ENCODE measurements around the gene ALDH9A1. TPM values are rescaled to one million over a fixed set of nuclear protein-coding genes. Genes with fewer than 3 reads are reported as not detected.

Gene ALDH9A1
- total and polyA plus RNA-seq, 2 donors (not counting 3 experiments of a cell fraction or from before 2014, with no cell fraction given) = 25.5 to 47.4 TPM

- Histone ChIP-seq H3K36me3 (ENCODE audit: control insufficient read depth in 2 of 2, extremely low read depth in 1 of 2, insufficient read depth in 2 of 2, low read length in 2 of 2) (no peaks in the 10 kb centered on the region), H3K4me2 (ENCODE audit: insufficient read depth, low read length) (no peak overlapping the region), H3K4me1 (ENCODE audit: control insufficient read depth, extremely low read depth, insufficient read depth, low read length) (no peaks in the 10 kb centered on the region), H3K4me3 (replicated peaks in 1 of 3; ENCODE audit: insufficient read depth in 1 of 3, low read depth in 1 of 3, low read length in 3 of 3) (no peak overlapping the region), H3K9me1 (replicated peaks; ENCODE audit: control insufficient read depth, extremely low read depth, insufficient read depth, low read length) (no peaks in the 10 kb centered on the region), H3K27ac (ENCODE audit: insufficient read depth, low read depth, low read length) (no peak overlapping the region), H3K9ac (replicated peaks; ENCODE audit: extremely low read depth, insufficient read depth, low read length) (no peak overlapping the region), H4K20me1 (replicated peaks; ENCODE audit: control insufficient read depth, extremely low read depth, insufficient read depth, low read length) (no peaks in the 10 kb centered on the region), H3K27me3 (ENCODE audit: control insufficient read depth in 2 of 2, insufficient read depth in 2 of 2, low read length in 2 of 2) (peaks cover 5 to 22% of the 10 kb centered on the region in 2 experiments), H2AFZ (ENCODE audit: low read depth, low read length) (no peak overlapping the region), H3K9me3 (replicated peaks; ENCODE audit: control insufficient read depth, insufficient read depth, low read length) (no peaks in the 10 kb centered on the region), H3K79me2 (ENCODE audit: control insufficient read depth, insufficient read depth, low read length) (no peaks in the 10 kb centered on the region)
- no peak for FAIRE-seq
- no peak for DNase-seq (ENCODE audit: low read depth, low spot score)
- dilution Hi-C loops (cut with MboI; ENCODE audit: extremely low pct_ligation_motif_present, low sequenced_read_pairs) (no loop called here), intact Hi-C loops (cut with micrococcal nuclease) (no loop called here)
- no TSS peak for BruUV-seq (replicated peaks)
- ChIA-PET POLR2A (no interaction called here), CTCF (no interaction called here)
- TF ChIP-seq JUN (IDR thresholded peaks at IDR 0.05; ENCODE audit: borderline replicate concordance, insufficient read depth, insufficient read length, low read depth) (no peak), GATA2 (IDR thresholded peaks at IDR 0.05; ENCODE audit: insufficient read depth, insufficient read length, low read depth, low read length) (no peak), CTCF (IDR thresholded peaks at IDR 0.05; ENCODE audit: extremely low read depth in 1 of 2, insufficient read depth in 1 of 2, low read depth in 1 of 2, low read length in 2 of 2) (no peak), MYC (IDR thresholded peaks at IDR 0.05; ENCODE audit: low read depth, low read length) (no peak), POLR2AphosphoS5 (IDR thresholded peaks at IDR 0.05; ENCODE audit: insufficient read depth, low read depth, low read length) (no peak)
These were observed 74.7 kb downstream of the ALDH9A1 start for GRCh38 chr1:165623624-165624023.

GRCh38 chr1:165619647-165620151, 78.7 kb downstream of the ALDH9A1 start:
- Histone ChIP-seq H2AFZ (ENCODE audit: low read depth, low read length) (no peak overlapping the region), H3K4me2 (ENCODE audit: insufficient read depth, low read length) (no peak overlapping the region), H3K9me3 (replicated peaks; ENCODE audit: control insufficient read depth, insufficient read depth, low read length) (no peaks in the 10 kb centered on the region), H3K27me3 (ENCODE audit: control insufficient read depth in 2 of 2, insufficient read depth in 2 of 2, low read length in 2 of 2) (peaks cover 12 to 41% of the 10 kb centered on the region in 2 experiments), H3K9ac (replicated peaks; ENCODE audit: extremely low read depth, insufficient read depth, low read length) (no peak overlapping the region), H3K36me3 (ENCODE audit: control insufficient read depth in 2 of 2, extremely low read depth in 1 of 2, insufficient read depth in 2 of 2, low read length in 2 of 2) (no peaks in the 10 kb centered on the region), H4K20me1 (replicated peaks; ENCODE audit: control insufficient read depth, extremely low read depth, insufficient read depth, low read length) (no peaks in the 10 kb centered on the region), H3K79me2 (ENCODE audit: control insufficient read depth, insufficient read depth, low read length) (no peaks in the 10 kb centered on the region), H3K4me1 (ENCODE audit: control insufficient read depth, extremely low read depth, insufficient read depth, low read length) (no peaks in the 10 kb centered on the region), H3K9me1 (replicated peaks; ENCODE audit: control insufficient read depth, extremely low read depth, insufficient read depth, low read length) (no peaks in the 10 kb centered on the region), H3K4me3 (replicated peaks in 1 of 3; ENCODE audit: insufficient read depth in 1 of 3, low read depth in 1 of 3, low read length in 3 of 3) (no peak overlapping the region), H3K27ac (ENCODE audit: insufficient read depth, low read depth, low read length) (no peak overlapping the region)
- no peak for TF ChIP-seq POLR2A (IDR thresholded peaks at IDR 0.05; ENCODE audit: low read depth, low read length)
- TF ChIP-seq FOS (IDR thresholded peaks at IDR 0.05; ENCODE audit: borderline replicate concordance, insufficient read depth, low read length) = no peak
- no peak for TF ChIP-seq GATA2 (IDR thresholded peaks at IDR 0.05; ENCODE audit: insufficient read depth, insufficient read length, low read depth, low read length)
- no peak for TF ChIP-seq EZH2 (IDR thresholded peaks at IDR 0.05; ENCODE audit: borderline replicate concordance, low read depth, low read length, severe bottlenecking)
- TF ChIP-seq CTCF (IDR thresholded peaks at IDR 0.05; ENCODE audit: extremely low read depth in 1 of 2, insufficient read depth in 1 of 2, low read depth in 1 of 2, low read length in 2 of 2) = no peak
- no peak for TF ChIP-seq MAX (IDR thresholded peaks at IDR 0.05; ENCODE audit: insufficient read depth, insufficient read length)
- no peak for TF ChIP-seq POLR2AphosphoS5 (IDR thresholded peaks at IDR 0.05; ENCODE audit: insufficient read depth, low read depth, low read length)
- TF ChIP-seq JUN (IDR thresholded peaks at IDR 0.05; ENCODE audit: borderline replicate concordance, insufficient read depth, insufficient read length, low read depth) = no peak
- TF ChIP-seq MYC (IDR thresholded peaks at IDR 0.05; ENCODE audit: low read depth, low read length) = no peak
- dilution Hi-C loops (cut with MboI; ENCODE audit: extremely low pct_ligation_motif_present, low sequenced_read_pairs) (no loop called here), intact Hi-C loops (cut with micrococcal nuclease) (no loop called here)
- BruUV-seq (replicated peaks) = no TSS peak
- FAIRE-seq (no peak), DNase-seq (ENCODE audit: low read depth, low spot score) (no peak)
- ChIA-PET CTCF (interaction anchor here (0.9 kb wide), 1 partner anchor 27 kb away, joined by 3 read pairs; no protein-coding TSS in a partner anchor), POLR2A (no interaction called here)

All from endothelial cell of umbilical vein (primary cell).